Retinal pigment epithelial cell (primary cell): Measurements from ENCODE around the gene IL12RB1.

ENCODE experiments used
- DNase-seq: peaks from one replicate; pipeline ENCODE4 v3.0.0-alpha.2; 2010; ENCODE audit warnings: low read depth
- H3K4me3 ChIP-seq: 2 replicates; pipeline ENCODE4 v1.5.1; 2011; ENCODE audit warnings: mild to moderate bottlenecking, low read length, control low read depth, moderate library complexity
- CTCF ChIP-seq: conservative IDR thresholded peaks from 2 replicates; pipeline ENCODE4 v1.5.1; 2011; ENCODE audit warnings: low read depth, low read length, control low read depth, inconsistent platforms

Gene IL12RB1

GRCh38 chr19:18126097-18126496 lies 39.4 kb upstream of the IL12RB1 start:
- no peak overlapping the region for H3K4me3 ChIP-seq
- TF ChIP-seq CTCF, result no peak
- no peak for DNase-seq

- no peak for DNase-seq
- H3K4me3 ChIP-seq, result no peak overlapping the region
- no peak for TF ChIP-seq CTCF
Observed at GRCh38 chr19:18123819-18124218, 37.1 kb upstream of the IL12RB1 start.

- DNase-seq, result no peak
- no peak overlapping the region for H3K4me3 ChIP-seq
- TF ChIP-seq CTCF, result no peak
Observed at GRCh38 chr19:18122860-18123795, 36.4 kb upstream of the IL12RB1 start.

GRCh38 chr19:18122424-18122823 lies 35.7 kb upstream of the IL12RB1 start:
- no peak for TF ChIP-seq CTCF
- H3K4me3 ChIP-seq, result no peak overlapping the region
- DNase-seq, result no peak

- no peak for TF ChIP-seq CTCF
- no peak overlapping the region for H3K4me3 ChIP-seq
- no peak for DNase-seq
Observed at GRCh38 chr19:18121166-18121565, 34.4 kb upstream of the IL12RB1 start.

GRCh38 chr19:18120127-18120526 lies 33.4 kb upstream of the IL12RB1 start:
- H3K4me3 ChIP-seq, result no peak overlapping the region
- no peak for TF ChIP-seq CTCF
- no peak for DNase-seq

- TF ChIP-seq CTCF, result no peak
- H3K4me3 ChIP-seq, result no peak overlapping the region
- no peak for DNase-seq
Observed at GRCh38 chr19:18119717-18120105, 33.0 kb upstream of the IL12RB1 start.
